ENCODE data around the gene CDC42SE2.

- TF ChIP-seq CTCF (IDR thresholded peaks at IDR 0.05; ENCODE audit: insufficient read depth, low read length, poor library complexity, severe bottlenecking) (no peak), EZH2phosphoT487 (conservative IDR thresholded peaks at IDR 0.05; ENCODE audit: low read length) (no peak)
Observed at GRCh38 chr5:131384616-131385214, 120.9 kb downstream of the CDC42SE2 start.
